Vagina (tissue), 2 donors: ENCODE results near the gene MFAP2. TPM values are rescaled to one million over a fixed set of nuclear protein-coding genes. Genes with fewer than 3 reads are reported as not detected.

ENCODE experiments used
- DNase-seq, 2 donors: peaks; one replicate each; pipeline ENCODE4 v3.0.0-alpha.2; 2017; ENCODE audit errors: extremely low spot score in 2 of 2
- H3K27ac ChIP-seq: fragments of 200-600 bp; sonication (generic); one replicate; pipeline ENCODE4 v1.5.1; 2019
- H3K27me3 ChIP-seq: fragments of 200-600 bp; sonication (generic); one replicate; pipeline ENCODE4 v1.5.1; 2019
- H3K36me3 ChIP-seq, 2 donors: fragments of 200-600 bp; sonication (generic); one replicate each; pipeline ENCODE4 v1.5.1; 2017 to 2019
- H3K4me1 ChIP-seq: fragments of 200-600 bp; sonication (generic); one replicate; pipeline ENCODE4 v1.5.1; 2019
- H3K4me3 ChIP-seq, 2 donors: fragments of 200-600 bp; sonication (generic); 1 replicate in 1 of 2; 2 replicates in 1 of 2; pipeline ENCODE4 v1.5.1; 2016 to 2019
- H3K9me3 ChIP-seq: fragments of 200-600 bp; sonication (generic); one replicate; pipeline ENCODE4 v1.5.1; 2019
- CTCF ChIP-seq, 3 experiments: fragments of 450-650 bp in 2 of 3; fragments of 200-600 bp in 1 of 3; sonication (generic) in 1 of 3; IDR thresholded peaks; one replicate each; pipeline ENCODE4 v1.5.1; 2017 to 2019; ENCODE audit warnings: antibody characterized with exemption in 3 of 3, mild to moderate bottlenecking in 2 of 3, moderate library complexity in 2 of 3
- POLR2A ChIP-seq, 2 donors: fragments of 450-650 bp; IDR thresholded peaks; one replicate each; pipeline ENCODE4 v1.6.1; 2017; ENCODE audit warnings: antibody characterized with exemption in 2 of 2, mild to moderate bottlenecking in 2 of 2, moderate library complexity in 2 of 2
- POLR2AphosphoS5 ChIP-seq, 2 donors: sonication (generic); formaldehyde crosslinking; IDR thresholded peaks; one replicate each; pipeline ENCODE4 v1.9.0; 2017; ENCODE audit warnings: antibody characterized with exemption in 2 of 2, mild to moderate bottlenecking in 2 of 2, low read depth in 1 of 2; ENCODE audit not compliant: insufficient read depth in 1 of 2
- intact Hi-C: fragments of 100-400 bp; cut with DNase I; formaldehyde crosslinking; loops from one replicate; pipeline ENCODE4 v1.15.1; 2023
- total RNA-seq: library from RNA; depleted of rRNA; stranded (reverse); fragments of >200 nt; gene quantifications from one replicate; pipeline ENCODE4 v1.2.3, GENCODE V29; 2016

The MFAP2 gene
- total RNA-seq, 1 donor from 2014 or later: 51.1 TPM

GRCh38 chr1:17009706-17010105, 29.3 kb upstream of the MFAP2 start:
- intact Hi-C loops: no loop called here
- Histone ChIP-seq H3K4me3 (no peak overlapping the region), H3K27ac (no peak overlapping the region), H3K4me1 (peaks cover 28% of the 10 kb centered on the region), H3K27me3 (no peaks in the 10 kb centered on the region), H3K36me3 (peaks cover 0 to 5% of the 10 kb centered on the region in 2 donors), H3K9me3 (no peaks in the 10 kb centered on the region)
- no peak for TF ChIP-seq CTCF (IDR thresholded peaks at IDR 0.05)
- no peak for TF ChIP-seq POLR2A (IDR thresholded peaks at IDR 0.05)
- no peak for TF ChIP-seq POLR2AphosphoS5 (IDR thresholded peaks at IDR 0.05; ENCODE audit: insufficient read depth in 1 of 2, low read depth in 1 of 2)
- no peak for DNase-seq

GRCh38 chr1:17008208-17008855, 27.9 kb upstream of the MFAP2 start:
- Histone ChIP-seq H3K4me1 (peaks cover 28% of the 10 kb centered on the region), H3K36me3 (peaks cover 0 to 16% of the 10 kb centered on the region in 2 donors), H3K9me3 (no peaks in the 10 kb centered on the region), H3K27me3 (no peaks in the 10 kb centered on the region), H3K27ac (no peak overlapping the region), H3K4me3 (no peak overlapping the region)
- DNase-seq: no peak
- no peak for TF ChIP-seq POLR2AphosphoS5 (IDR thresholded peaks at IDR 0.05; ENCODE audit: insufficient read depth in 1 of 2, low read depth in 1 of 2)
- no peak for TF ChIP-seq POLR2A (IDR thresholded peaks at IDR 0.05)
- TF ChIP-seq CTCF (IDR thresholded peaks at IDR 0.05): no peak
- intact Hi-C loops: no loop called here

GRCh38 chr1:17007121-17007520, 26.7 kb upstream of the MFAP2 start:
- Histone ChIP-seq H3K4me1 (peaks cover 24% of the 10 kb centered on the region), H3K9me3 (no peaks in the 10 kb centered on the region), H3K36me3 (peaks cover 0 to 25% of the 10 kb centered on the region in 2 donors), H3K27me3 (no peaks in the 10 kb centered on the region), H3K27ac (no peak overlapping the region), H3K4me3 (no peak overlapping the region)
- intact Hi-C loops: no loop called here
- DNase-seq: no peak
- TF ChIP-seq POLR2AphosphoS5 (IDR thresholded peaks at IDR 0.05; ENCODE audit: insufficient read depth in 1 of 2, low read depth in 1 of 2): no peak
- TF ChIP-seq CTCF (IDR thresholded peaks at IDR 0.05): no peak
- TF ChIP-seq POLR2A (IDR thresholded peaks at IDR 0.05): no peak

- H3K36me3 ChIP-seq: peaks cover 0 to 35% of the 10 kb centered on the region in 2 donors
- intact Hi-C loops: no loop called here
- peaks cover 12% of the 10 kb centered on the region for H3K4me1 ChIP-seq
- TF ChIP-seq CTCF (IDR thresholded peaks at IDR 0.05): no peak
- TF ChIP-seq POLR2A (IDR thresholded peaks at IDR 0.05): no peak
- TF ChIP-seq POLR2AphosphoS5 (IDR thresholded peaks at IDR 0.05; ENCODE audit: insufficient read depth in 1 of 2, low read depth in 1 of 2): no peak
- no peak overlapping the region for H3K27ac ChIP-seq
- H3K27me3 ChIP-seq: no peaks in the 10 kb centered on the region
- H3K4me3 ChIP-seq: no peak overlapping the region
- no peak for DNase-seq
- H3K9me3 ChIP-seq: no peaks in the 10 kb centered on the region
These were observed 24.9 kb upstream of the MFAP2 start for GRCh38 chr1:17005365-17005740.
